ENCODE results near the gene SRSF8. TPM values are rescaled to one million over a fixed set of nuclear protein-coding genes. Genes with fewer than 3 reads are reported as not detected.

SRSF8 gene
- total and polyA plus RNA-seq, 9 of the 15 experiments (the other 6 are each of a cell fraction or from before 2014, with no cell fraction given), result 18.0 to 53.4 (median 27.9) TPM

GRCh38 chr11:95089620-95090542 is 23.2 kb downstream of the SRSF8 start, which contains the start of gene ENDOD1 (continued):
- TF ChIP-seq UBTF (IDR thresholded peaks at IDR 0.05; ENCODE audit: borderline replicate concordance in 1 of 2, low read depth in 2 of 2, low read length in 2 of 2) (peak in 1 of 2 experiments; percentile 92; a peak in 3 of 4 replicates), FIP1L1 (IDR thresholded peaks at IDR 0.05; ENCODE audit: low read depth, low read length, poor library complexity, severe bottlenecking) (peak; percentile 40), ZNF140 (CRISPR knock-in tag; IDR thresholded peaks at IDR 0.05) (no peak), CBX3 (IDR thresholded peaks at IDR 0.05; ENCODE audit: borderline replicate concordance in 1 of 2, low read length in 2 of 2) (no peak), STAT6 (CRISPR knock-in tag; IDR thresholded peaks at IDR 0.05) (0 out of 2 replicates have a peak, but pooled peaks have one; percentile 15), PBX2 (CRISPR knock-in tag; IDR thresholded peaks at IDR 0.05; ENCODE audit: low read depth) (no peak), PBX2 (tag; conservative IDR thresholded peaks at IDR 0.05; ENCODE audit: low read depth) (no peak), ELK3 (CRISPR knock-in tag; IDR thresholded peaks at IDR 0.05) (no peak), ZFX (CRISPR knock-in tag; IDR thresholded peaks at IDR 0.05) (peak; percentile 90), SNAPC5 (CRISPR knock-in tag; IDR thresholded peaks at IDR 0.05) (no peak), MXI1 (IDR thresholded peaks at IDR 0.05; ENCODE audit: low read depth, low read length) (peak; percentile 70; the same call in 1 of the 2 replicates), JUN (IDR thresholded peaks at IDR 0.05; ENCODE audit: borderline replicate concordance, low read depth, low read length) (no peak), JUN (CRISPR knock-in tag; IDR thresholded peaks at IDR 0.05; ENCODE audit: borderline replicate concordance) (0 out of 2 replicates have a peak, but pooled peaks have one; percentile 62), ZBTB2 (IDR thresholded peaks at IDR 0.05) (no peak)
